Posterior vena cava (tissue), 2 donors: ENCODE measurements around the gene SKOR2. TPM values are rescaled to one million over a fixed set of nuclear protein-coding genes. Genes with fewer than 3 reads are reported as not detected.
"Not testable (repeated sequence)": the region's sequence is repeated elsewhere in the genome, so short reads cannot be mapped to it uniquely, and the experiment has no call there.

Experiments
- DNase-seq: peaks from one replicate; pipeline ENCODE4 v3.0.0-alpha.2; 2020; ENCODE audit warnings: low spot score
- intact Hi-C, 2 donors: fragments of 100-400 bp; cut with DNase I; formaldehyde crosslinking; loops; one replicate each; pipeline versions ENCODE4 v1.14.1 to v1.14.2; 2022 to 2023
- total RNA-seq, 2 donors: library from RNA; stranded (reverse); fragmentation: NEBNext Ultra II Directional; extraction: Animal tissue kit (Norgen Biotek cat#: 25700); gene quantifications; one replicate each; pipeline ENCODE4 v1.2.1, GENCODE V29; 2021
- donor health status: DM: yes; HTN: yes; CAD: no.
- donor health status: DM: yes; HTN: yes; CAD: no.

The SKOR2 gene
- total RNA-seq, 2 donors from 2014 or later: not detected

DNA sequence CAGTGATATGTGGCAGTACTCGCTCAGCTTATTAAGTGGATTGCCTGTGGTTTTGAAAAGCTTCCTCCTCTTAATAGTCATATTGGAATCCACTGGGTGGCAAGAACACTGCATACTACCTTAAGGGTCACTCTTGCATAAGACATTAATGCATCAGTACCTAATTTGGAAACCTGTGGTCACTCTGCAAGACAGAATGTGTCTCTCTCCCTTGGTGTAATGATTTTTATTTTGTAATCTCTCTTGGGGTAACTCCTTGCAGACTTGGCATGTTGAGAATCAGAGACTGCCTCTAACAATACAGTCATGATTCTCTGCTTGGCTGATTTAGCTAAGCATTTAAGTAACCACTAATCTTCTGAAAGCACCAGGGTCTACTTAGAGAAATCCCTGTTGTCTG is 42.3 kb downstream of the SKOR2 start:
- DNase-seq: no peak
- intact Hi-C loops: loop anchor here in 1 of 2 donors (5.0 kb wide), 1 partner anchor 112 kb away; no protein-coding TSS in a partner anchor

DNA sequence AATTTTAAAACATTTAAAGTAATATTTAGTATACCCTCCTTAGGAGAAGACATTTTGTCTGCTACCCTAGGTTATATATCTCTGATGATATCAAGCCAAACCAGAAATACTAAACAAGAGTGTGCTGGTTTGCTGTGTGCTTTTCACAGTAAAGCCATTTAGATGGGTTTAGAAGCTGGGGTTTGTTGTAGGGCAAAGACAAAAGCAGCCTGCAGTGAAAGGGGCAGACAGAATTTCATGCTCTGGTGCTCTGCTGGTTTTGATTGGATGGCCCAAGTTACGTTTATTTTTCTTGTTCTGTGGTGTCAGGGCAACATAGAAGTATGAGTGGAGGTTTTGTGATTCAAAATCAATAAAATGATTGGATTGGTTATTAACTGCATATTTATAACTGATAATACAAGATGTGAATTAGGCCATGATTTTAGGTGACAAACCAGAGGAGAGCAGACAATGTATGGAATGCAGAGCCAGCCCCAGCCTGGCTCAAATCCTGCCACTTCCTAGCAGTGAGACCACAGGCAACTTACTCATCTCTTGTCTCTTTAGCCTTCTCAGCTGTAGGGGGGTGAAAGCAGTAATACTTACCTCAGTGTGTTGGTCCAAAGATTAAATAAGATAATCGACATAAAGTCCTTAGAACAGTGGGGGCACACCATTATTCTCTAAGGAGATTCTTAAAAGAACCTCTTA is 44.4 kb downstream of the SKOR2 start:
- DNase-seq: no peak
- intact Hi-C loops: loop anchor here in 1 of 2 donors (5.0 kb wide), 1 partner anchor 110 kb away; no protein-coding TSS in a partner anchor

- intact Hi-C loops: loop anchor here in 1 of 2 donors (5.0 kb wide), 1 partner anchor 108 kb away; no protein-coding TSS in a partner anchor
- no peak for DNase-seq
These were observed 46.4 kb downstream of the SKOR2 start for GRCh38 chr18:47204908-47205522.

- no peak for DNase-seq
- intact Hi-C loops: no loop called here
These were observed 47.6 kb downstream of the SKOR2 start for GRCh38 chr18:47203626-47204464.

DNA sequence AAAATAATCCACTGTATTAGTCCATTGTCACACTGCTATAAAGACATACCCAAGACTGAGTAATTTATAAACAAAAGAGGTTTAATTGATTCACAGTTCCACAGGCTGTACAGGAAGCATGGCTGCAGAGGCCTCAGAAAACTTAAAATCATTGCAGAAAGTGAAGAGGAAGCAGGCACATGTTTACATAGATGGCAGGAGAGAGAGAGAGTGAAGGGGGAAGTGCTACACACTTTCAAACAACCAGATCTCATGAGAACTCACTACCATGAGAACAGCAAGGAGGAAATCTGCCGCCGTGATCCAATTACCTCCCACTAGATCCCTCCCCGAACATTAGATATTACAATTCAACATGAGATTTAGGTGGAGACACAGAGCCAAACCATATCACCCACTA is 55.5 kb downstream of the SKOR2 start:
- intact Hi-C loops, DNase-seq: not testable (repeated sequence)

DNA sequence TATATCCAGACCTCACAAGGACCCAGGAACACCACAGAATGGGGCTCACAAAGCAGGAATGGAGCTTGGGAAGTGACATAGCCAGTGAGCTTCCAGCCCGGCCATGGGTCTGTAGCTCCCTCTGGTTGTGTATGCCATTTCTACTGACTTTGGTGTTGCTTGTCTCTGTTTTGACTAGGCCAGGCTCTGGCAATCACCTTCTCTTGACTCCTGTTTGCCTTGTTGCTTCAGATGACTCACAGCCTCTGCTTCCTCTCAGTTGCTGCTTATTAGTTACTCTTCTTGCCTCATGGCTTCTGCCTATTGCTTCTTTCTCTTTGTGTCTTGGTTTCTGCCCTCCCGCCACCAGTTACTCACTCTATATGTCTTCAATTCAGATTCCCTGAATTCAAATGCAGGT is 59.5 kb downstream of the SKOR2 start:
- no peak for DNase-seq
- intact Hi-C loops: no loop called here

- intact Hi-C loops: no loop called here
- DNase-seq: no peak
These were observed 63.7 kb downstream of the SKOR2 start for GRCh38 chr18:47187721-47188120.

- no peak for DNase-seq
These were observed 66.9 kb downstream of the SKOR2 start for GRCh38 chr18:47184419-47185050.

GRCh38 chr18:47182156-47182555 is 69.3 kb downstream of the SKOR2 start:
- DNase-seq, intact Hi-C loops: not testable (repeated sequence)

More at GRCh38 chr18:47184419-47185050, 66.9 kb downstream of the SKOR2 start:
- intact Hi-C loops: no loop called here

DNA sequence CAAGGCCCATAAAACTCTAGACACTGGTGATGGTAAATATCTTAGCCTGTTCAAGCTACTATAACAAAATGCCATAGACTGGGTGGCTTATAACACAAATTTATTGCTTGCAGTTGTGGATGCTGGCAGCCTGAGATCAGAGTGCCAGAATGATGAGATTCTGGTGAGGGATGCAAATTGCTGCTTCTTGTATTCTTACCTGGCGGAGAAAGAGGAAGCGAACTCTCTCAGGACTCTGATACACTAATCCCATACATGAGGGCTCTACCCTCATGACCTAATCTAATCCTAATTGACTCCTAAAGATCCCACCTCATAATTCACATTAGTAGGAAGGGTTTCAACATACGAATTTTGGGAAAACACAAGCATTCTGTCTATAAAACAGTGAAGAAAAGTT is 70.7 kb downstream of the SKOR2 start:
- DNase-seq: no peak
- intact Hi-C loops: no loop called here

DNA sequence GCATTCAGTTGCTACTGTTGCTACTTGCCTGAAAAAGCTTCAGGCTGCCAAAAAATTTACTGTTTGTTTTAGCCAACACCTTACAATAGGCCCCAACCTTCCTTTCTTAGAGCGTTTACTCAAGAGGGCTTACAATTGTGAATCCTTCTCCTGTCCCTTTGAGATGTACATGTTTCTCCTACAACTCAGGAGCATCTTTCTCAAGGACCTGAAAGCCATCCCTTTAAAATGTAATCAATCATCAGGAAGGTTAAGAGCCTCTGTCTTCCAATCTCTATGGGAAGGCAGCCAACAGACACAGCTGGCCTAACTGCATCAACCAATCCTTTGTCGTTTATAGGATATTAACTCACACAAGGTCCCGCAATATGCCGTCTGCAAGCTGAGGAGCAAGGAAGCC is 71.9 kb downstream of the SKOR2 start:
- DNase-seq: no peak
- intact Hi-C loops: loop anchor here in 1 of 2 donors (5.0 kb wide), 1 partner anchor 942 kb away; no protein-coding TSS in a partner anchor

DNA sequence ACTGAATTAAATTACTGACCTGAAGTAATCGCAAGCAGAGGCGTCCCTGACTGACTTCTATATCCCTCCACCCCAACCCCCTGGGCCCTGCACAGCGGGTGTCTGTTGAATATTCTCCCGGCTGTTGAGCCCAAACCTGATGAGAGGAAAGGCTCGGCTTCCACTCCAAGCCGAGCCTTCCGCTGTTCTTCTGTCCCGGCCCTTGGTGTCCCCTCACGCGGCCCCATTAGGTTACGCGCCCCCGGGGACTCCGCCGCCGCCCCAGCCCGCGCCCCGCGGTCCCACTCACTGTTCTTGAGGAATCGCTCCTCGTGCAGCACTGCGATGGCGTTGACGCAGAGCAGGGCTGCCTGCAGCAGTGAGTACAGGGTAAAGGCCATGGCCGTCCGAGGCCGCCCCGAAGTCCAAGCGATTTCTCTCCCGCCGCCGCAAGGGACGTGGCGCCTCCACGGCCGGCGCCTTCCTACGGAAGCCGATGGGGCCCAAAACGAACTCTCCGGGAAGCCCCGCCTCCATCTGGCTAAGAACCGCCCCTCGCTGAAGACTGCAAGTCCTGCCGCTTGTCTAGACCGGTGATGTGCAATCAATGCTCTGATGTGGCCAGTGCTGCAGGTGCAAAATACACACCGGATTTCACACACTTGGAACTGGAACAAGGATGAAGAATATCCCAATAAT is 75.4 kb downstream of the SKOR2 start, which contains the start of gene IER3IP1:
IER3IP1 (minus strand) TSS at position 467 of the 678 bp plus-strand sequence; CDS start at position 380, 87 bp downstream.
- intact Hi-C loops: loop anchor here in 1 of 2 donors (5.0 kb wide), 1 partner anchor 939 kb away; no protein-coding TSS in a partner anchor
- DNase-seq: peak; percentile 98

- intact Hi-C loops: loop anchor here in 1 of 2 donors (5.0 kb wide), 1 partner anchor 938 kb away; no protein-coding TSS in a partner anchor
- DNase-seq: no peak
These were observed 76.1 kb downstream of the SKOR2 start for GRCh38 chr18:47175283-47175897.

- intact Hi-C loops: loop anchor here in 1 of 2 donors (5.0 kb wide), 1 partner anchor 937 kb away; no protein-coding TSS in a partner anchor
- DNase-seq: no peak
These were observed 76.8 kb downstream of the SKOR2 start for GRCh38 chr18:47174545-47175116.

GRCh38 chr18:47172476-47172875 is 79.0 kb downstream of the SKOR2 start:
- DNase-seq: no peak
- intact Hi-C loops: no loop called here

- no peak for DNase-seq
- intact Hi-C loops: no loop called here
These were observed 82.5 kb downstream of the SKOR2 start for GRCh38 chr18:47168913-47169312.

DNA sequence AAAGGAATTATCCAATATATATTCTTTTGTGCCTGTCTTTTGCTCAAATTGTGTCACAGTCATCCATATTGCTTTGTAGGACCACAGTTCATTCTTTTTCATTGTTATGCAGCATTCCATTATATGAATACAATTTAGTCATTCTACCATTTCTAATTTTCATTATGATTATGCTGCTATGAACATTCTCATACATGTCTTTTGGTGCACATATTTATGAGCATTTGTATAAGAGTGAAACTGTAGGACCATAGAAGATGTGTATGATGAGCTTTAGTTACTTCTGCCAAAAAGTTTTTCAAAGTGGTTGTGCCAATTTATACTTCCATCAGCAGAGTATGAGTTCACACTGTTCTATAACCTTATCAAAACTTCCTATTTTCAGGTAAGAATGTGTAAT is 83.0 kb downstream of the SKOR2 start:
- intact Hi-C loops: no loop called here
- no peak for DNase-seq

- DNase-seq: no peak
- intact Hi-C loops: no loop called here
These were observed 85.2 kb downstream of the SKOR2 start for GRCh38 chr18:47166294-47166693.
